ENCODE measurements around the gene GPR149. TPM values are rescaled to one million over a fixed set of nuclear protein-coding genes. Genes with fewer than 3 reads are reported as not detected.

The GPR149 gene
- total and polyA plus RNA-seq, 10 of the 15 experiments (the other 5 are each of a cell fraction or from before 2014, with no cell fraction given), result not detected

DNA sequence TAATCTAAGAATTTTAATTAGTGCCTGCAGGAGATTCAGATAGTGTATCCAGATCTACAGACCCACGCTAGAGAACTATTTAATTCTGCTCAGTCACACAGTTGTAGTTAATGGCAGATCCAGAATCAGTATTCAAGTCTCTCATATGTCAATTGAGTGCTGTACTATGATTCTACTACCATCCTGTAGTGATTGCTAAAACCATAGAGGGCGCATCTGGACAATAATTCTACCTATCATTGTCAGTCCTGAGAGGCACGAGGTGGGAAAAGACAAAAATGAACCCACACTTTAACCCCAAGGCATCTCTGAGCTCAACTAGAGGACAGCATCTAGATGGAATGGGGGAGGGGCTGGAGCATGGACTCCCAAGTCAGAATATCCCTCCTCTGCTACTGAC is 128.4 kb downstream of the GPR149 start:
- in situ Hi-C loops (cut with MboI), result no loop called here
- Histone ChIP-seq H3K4me3 (no peak overlapping the region), H3K36me3 (ENCODE audit: control insufficient read depth in 2 of 2, insufficient read depth in 2 of 2, low read length in 1 of 2) (peaks cover 6 to 7% of the 10 kb centered on the region in 2 experiments; a peak in 3 of 4 replicates), H4K20me1 (ENCODE audit: control insufficient read depth, insufficient read depth) (no peaks in the 10 kb centered on the region), H3K4me1 (ENCODE audit: control insufficient read depth, insufficient read depth, low read length) (no peaks in the 10 kb centered on the region), H3K79me2 (ENCODE audit: control insufficient read depth, insufficient read depth, low read length) (no peaks in the 10 kb centered on the region), H3K9ac (ENCODE audit: control insufficient read depth, insufficient read depth, low read length) (no peak overlapping the region), H3K27ac (ENCODE audit: control insufficient read depth, insufficient read depth) (no peak overlapping the region), H3K9me3 (replicated peaks; ENCODE audit: control insufficient read depth, insufficient read depth, low read length) (no peaks in the 10 kb centered on the region), H3K27me3 (replicated peaks in 1 of 2; ENCODE audit: control insufficient read depth in 2 of 2, insufficient read depth in 2 of 2, low read length in 1 of 2) (no peaks in the 10 kb centered on the region), H2AFZ (ENCODE audit: control insufficient read depth, low read depth, low read length) (no peak overlapping the region), H3K4me2 (ENCODE audit: control insufficient read depth, insufficient read depth) (no peak overlapping the region)
- SMC1A ChIA-PET (ENCODE audit: uncharacterized antibody, unreplicated experiment), result interaction anchor here (1.6 kb wide), 1 partner anchor 10 kb away, joined by 4 read pairs; no protein-coding TSS in a partner anchor
- BruUV-seq (replicated peaks), result no TSS peak
- ATAC-seq, result no peak
- WGBS (ENCODE audit: insufficient coverage, insufficient replicate concordance, low lambda C conversion rate, missing lambda C conversion rate), result 80% methylated on average over 3 of the region's 3 CpGs
- no peak for FAIRE-seq
- RAD21 ChIA-PET (ENCODE audit: unreplicated experiment), result no interaction called here
- POLR2A ChIA-PET, result no interaction called here
- CTCF ChIA-PET, result interaction anchor here (0.8 to 1.3 kb wide), 3 partner anchors 10 to 14 kb away, joined by 3 to 4 read pairs (median 4); no protein-coding TSS in a partner anchor
- DNase-seq (ENCODE audit: low read depth, low spot score), result no peak
- intact Hi-C loops (cut with micrococcal nuclease; ENCODE audit: unreplicated experiment), result no loop called here
- TF ChIP-seq MYC (IDR thresholded peaks at IDR 0.05; ENCODE audit: insufficient read depth, insufficient read length, insufficient replicate concordance, low read length, severe bottlenecking), result no peak
- TF ChIP-seq CTCF (IDR thresholded peaks at IDR 0.05 in 2 of 3, conservative IDR thresholded peaks at IDR 0.05 in 1 of 3; ENCODE audit: control insufficient read depth in 2 of 3, extremely low read depth in 1 of 3, insufficient read depth in 1 of 3, low read depth in 3 of 3, low read length in 3 of 3), result 0 out of 6 replicates have a peak, but pooled peaks of 1 of the 3 experiments have one; percentile 6

GRCh38 chr3:154294016-154294415 is 136.0 kb downstream of the GPR149 start:
- RAD21 ChIA-PET (ENCODE audit: unreplicated experiment), result no interaction called here
- H3K27me3 ChIP-seq (replicated peaks in 1 of 2; ENCODE audit: control insufficient read depth in 2 of 2, insufficient read depth in 2 of 2, low read length in 1 of 2), result no peaks in the 10 kb centered on the region
- ATAC-seq (no peak), FAIRE-seq (no peak), DNase-seq (ENCODE audit: low read depth, low spot score) (no peak)
- intact Hi-C loops (cut with micrococcal nuclease; ENCODE audit: unreplicated experiment) (no loop called here), in situ Hi-C loops (cut with MboI) (no loop called here)
- POLR2A ChIA-PET, result no interaction called here
- WGBS (ENCODE audit: insufficient coverage, insufficient replicate concordance, low lambda C conversion rate, missing lambda C conversion rate), result 100% methylated on average over 2 of the region's 2 CpGs
- H3K4me2 ChIP-seq (ENCODE audit: control insufficient read depth, insufficient read depth), result no peak overlapping the region
- no peak overlapping the region for H2AFZ ChIP-seq (ENCODE audit: control insufficient read depth, low read depth, low read length)
- H3K79me2 ChIP-seq (ENCODE audit: control insufficient read depth, insufficient read depth, low read length), result no peaks in the 10 kb centered on the region
- H3K9me3 ChIP-seq (replicated peaks; ENCODE audit: control insufficient read depth, insufficient read depth, low read length), result no peaks in the 10 kb centered on the region
- SMC1A ChIA-PET (ENCODE audit: uncharacterized antibody, unreplicated experiment), result interaction anchor here (1.6 kb wide), 1 partner anchor 9 kb away, joined by 4 read pairs; no protein-coding TSS in a partner anchor
- H3K4me1 ChIP-seq (ENCODE audit: control insufficient read depth, insufficient read depth, low read length), result no peaks in the 10 kb centered on the region
- H3K36me3 ChIP-seq (ENCODE audit: control insufficient read depth in 2 of 2, insufficient read depth in 2 of 2, low read length in 1 of 2), result peaks cover 2 to 16% of the 10 kb centered on the region in 2 experiments
- H3K27ac ChIP-seq (ENCODE audit: control insufficient read depth, insufficient read depth), result no peak overlapping the region
- no peak overlapping the region for H3K4me3 ChIP-seq
- BruUV-seq (replicated peaks), result no TSS peak
- CTCF ChIA-PET, result interaction anchor here (0.7 kb wide), 1 partner anchor 13 kb away, joined by 3 read pairs; no protein-coding TSS in a partner anchor
- no peaks in the 10 kb centered on the region for H4K20me1 ChIP-seq (ENCODE audit: control insufficient read depth, insufficient read depth)
- H3K9ac ChIP-seq (ENCODE audit: control insufficient read depth, insufficient read depth, low read length), result no peak overlapping the region
- no peak for TF ChIP-seq BACH1 (IDR thresholded peaks at IDR 0.05; ENCODE audit: borderline replicate concordance)
- TF ChIP-seq, protein P1, sequence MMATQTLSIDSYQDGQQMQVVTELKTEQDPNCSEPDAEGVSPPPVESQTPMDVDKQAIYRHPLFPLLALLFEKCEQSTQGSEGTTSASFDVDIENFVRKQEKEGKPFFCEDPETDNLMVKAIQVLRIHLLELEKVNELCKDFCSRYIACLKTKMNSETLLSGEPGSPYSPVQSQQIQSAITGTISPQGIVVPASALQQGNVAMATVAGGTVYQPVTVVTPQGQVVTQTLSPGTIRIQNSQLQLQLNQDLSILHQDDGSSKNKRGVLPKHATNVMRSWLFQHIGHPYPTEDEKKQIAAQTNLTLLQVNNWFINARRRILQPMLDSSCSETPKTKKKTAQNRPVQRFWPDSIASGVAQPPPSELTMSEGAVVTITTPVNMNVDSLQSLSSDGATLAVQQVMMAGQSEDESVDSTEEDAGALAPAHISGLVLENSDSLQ (IDR thresholded peaks at IDR 0.05), result no peak
- TF ChIP-seq, protein P2, sequence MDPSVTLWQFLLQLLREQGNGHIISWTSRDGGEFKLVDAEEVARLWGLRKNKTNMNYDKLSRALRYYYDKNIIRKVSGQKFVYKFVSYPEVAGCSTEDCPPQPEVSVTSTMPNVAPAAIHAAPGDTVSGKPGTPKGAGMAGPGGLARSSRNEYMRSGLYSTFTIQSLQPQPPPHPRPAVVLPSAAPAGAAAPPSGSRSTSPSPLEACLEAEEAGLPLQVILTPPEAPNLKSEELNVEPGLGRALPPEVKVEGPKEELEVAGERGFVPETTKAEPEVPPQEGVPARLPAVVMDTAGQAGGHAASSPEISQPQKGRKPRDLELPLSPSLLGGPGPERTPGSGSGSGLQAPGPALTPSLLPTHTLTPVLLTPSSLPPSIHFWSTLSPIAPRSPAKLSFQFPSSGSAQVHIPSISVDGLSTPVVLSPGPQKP (IDR thresholded peaks at IDR 0.05; ENCODE audit: low read depth, low read length), result no peak
- TF ChIP-seq SIX5 (IDR thresholded peaks at IDR 0.05; ENCODE audit: low read depth, low read length, severe bottlenecking), result no peak
- no peak for TF ChIP-seq PAX8 (IDR thresholded peaks at IDR 0.05)
- no peak for TF ChIP-seq KAT2A (conservative IDR thresholded peaks at IDR 0.05; ENCODE audit: control insufficient read depth, low read depth, low read length)
- TF ChIP-seq JUND (IDR thresholded peaks at IDR 0.05; ENCODE audit: low read depth, low read length), result no peak
- no peak for TF ChIP-seq NKRF (conservative IDR thresholded peaks at IDR 0.05)
